ENCODE data around the gene LRG1. TPM values are rescaled to one million over a fixed set of nuclear protein-coding genes. Genes with fewer than 3 reads are reported as not detected.

Gene LRG1
- total RNA-seq, 2 donors from 2014 or later = 2.5 to 3.6 TPM

GRCh38 chr19:4519172-4519496 lies 20.7 kb downstream of the LRG1 start:
- Histone ChIP-seq H3K27ac (peak overlapping the region; percentile 49 to 55), H3K27me3 (replicated peaks; ENCODE audit: insufficient read depth) (no peaks in the 10 kb centered on the region), H3K36me3 (no peaks in the 10 kb centered on the region), H3K4me1 (replicated peaks) (no peaks in the 10 kb centered on the region), H3K9me3 (no peaks in the 10 kb centered on the region), H3K4me3 (no peak overlapping the region)
- DNase-seq (ENCODE audit: low spot score) = no peak
- TF ChIP-seq CTCF (IDR thresholded peaks at IDR 0.05) (no peak), POLR2A (IDR thresholded peaks at IDR 0.05) (no peak), POLR2AphosphoS5 (IDR thresholded peaks at IDR 0.05) (no peak)
- WGBS = 86% methylated on average over 6 of the region's 6 CpGs
- intact Hi-C loops (cut with DNase I) = loop anchor here (5.0 kb wide), 1 partner anchor 47 kb away; the partner anchor contains the start of gene HDGFL2

GRCh38 chr19:4518345-4519171 lies 21.3 kb downstream of the LRG1 start, which contains the start of gene PLIN4:
Gene PLIN4 (minus strand): TSS chr19:4518486. CDS start chr19:4518272, 214 bp downstream.
- no peaks in the 10 kb centered on the region for H3K9me3 ChIP-seq
- H3K27me3 ChIP-seq (replicated peaks; ENCODE audit: insufficient read depth) = no peaks in the 10 kb centered on the region
- WGBS = 50% methylated on average over 34 of the region's 34 CpGs
- intact Hi-C loops (cut with DNase I) = loop anchor here (5.0 kb wide), 1 partner anchor 46 kb away; the partner anchor contains the start of gene HDGFL2
- DNase-seq (ENCODE audit: low spot score) = peak; percentile 46
- no peaks in the 10 kb centered on the region for H3K4me1 ChIP-seq (replicated peaks)
- no peaks in the 10 kb centered on the region for H3K36me3 ChIP-seq
- peak within 1 kb of the TSS; percentile 55 to 62 for H3K27ac ChIP-seq
- TF ChIP-seq CTCF (IDR thresholded peaks at IDR 0.05) (no peak), POLR2A (IDR thresholded peaks at IDR 0.05) (peak; percentile 31), POLR2AphosphoS5 (IDR thresholded peaks at IDR 0.05) (peak; percentile 69)
- peak within 1 kb of the TSS; percentile 8 to 11 for H3K4me3 ChIP-seq

- Histone ChIP-seq H3K4me1 (replicated peaks) (no peaks in the 10 kb centered on the region), H3K27me3 (replicated peaks; ENCODE audit: insufficient read depth) (no peaks in the 10 kb centered on the region), H3K9me3 (no peaks in the 10 kb centered on the region), H3K27ac (peak overlapping the region; percentile 53 to 62), H3K4me3 (peak overlapping the region; percentile 8 to 11), H3K36me3 (no peaks in the 10 kb centered on the region)
- DNase-seq (ENCODE audit: low spot score) = no peak
- 77% methylated on average over 20 of the region's 24 CpGs for WGBS
- intact Hi-C loops (cut with DNase I) = loop anchor here (5.0 kb wide), 1 partner anchor 45 kb away; the partner anchor contains the start of gene HDGFL2
- TF ChIP-seq POLR2AphosphoS5 (IDR thresholded peaks at IDR 0.05) = no peak
- no peak for TF ChIP-seq CTCF (IDR thresholded peaks at IDR 0.05)
- no peak for TF ChIP-seq POLR2A (IDR thresholded peaks at IDR 0.05)
Measured at GRCh38 chr19:4517451-4518057, 22.3 kb downstream of the LRG1 start.

GRCh38 chr19:4516939-4517300 lies 22.9 kb downstream of the LRG1 start:
- H3K4me1 ChIP-seq (replicated peaks) = no peaks in the 10 kb centered on the region
- no peak for DNase-seq (ENCODE audit: low spot score)
- H3K27ac ChIP-seq = peak overlapping the region in 1 of 2 donors; percentile 3
- H3K27me3 ChIP-seq (replicated peaks; ENCODE audit: insufficient read depth) = no peaks in the 10 kb centered on the region
- 39% methylated on average over 4 of the region's 8 CpGs for WGBS
- intact Hi-C loops (cut with DNase I) = loop anchor here (5.0 kb wide), 1 partner anchor 45 kb away; the partner anchor contains the start of gene HDGFL2
- H3K9me3 ChIP-seq = no peaks in the 10 kb centered on the region
- TF ChIP-seq CTCF (IDR thresholded peaks at IDR 0.05) (no peak), POLR2A (IDR thresholded peaks at IDR 0.05) (no peak), POLR2AphosphoS5 (IDR thresholded peaks at IDR 0.05) (no peak)
- H3K36me3 ChIP-seq = no peaks in the 10 kb centered on the region
- no peak overlapping the region for H3K4me3 ChIP-seq
